Urinary bladder (tissue), 4 donors: ENCODE data around the gene CACNA2D2. TPM values are rescaled to one million over a fixed set of nuclear protein-coding genes. Genes with fewer than 3 reads are reported as not detected.
A peak's percentile ranks its signal among the peaks of the same experiment; 100 is the strongest.

Experiments used
- DNase-seq: peaks from one replicate; pipeline ENCODE4 v3.0.0-alpha.2; 2015; ENCODE audit errors: extremely low spot score
- H3K27ac ChIP-seq: one replicate; pipeline ENCODE4 v1.5.1; 2013; ENCODE audit warnings: low read depth, mild to moderate bottlenecking, moderate library complexity
- H3K36me3 ChIP-seq: one replicate; pipeline ENCODE4 v1.6.1; 2013; ENCODE audit warnings: mild to moderate bottlenecking, moderate library complexity; ENCODE audit not compliant: insufficient read depth
- H3K4me1 ChIP-seq: one replicate; pipeline ENCODE4 v1.6.1; 2013; ENCODE audit warnings: mild to moderate bottlenecking, moderate library complexity; ENCODE audit not compliant: insufficient read depth
- H3K4me3 ChIP-seq: one replicate; pipeline ENCODE4 v1.5.1; 2013; ENCODE audit warnings: low read depth, low read length
- WGBS: extraction: QIAGEN DNeasy Blood & Tissue Kit; methylation state at CpG from one replicate; pipeline ENCODE4 v1.1.7; 2013; 5-methylcytosine and 5-hydroxymethylcytosine counted together
- polyA plus RNA-seq: library from polyadenylated mRNA; stranded (reverse); fragments of 200-250 nt; gene quantifications from one replicate; pipeline ENCODE4 v1.2.3, GENCODE V29; 2013
- total RNA-seq: library from RNA; depleted of rRNA; stranded (reverse); fragments of >200 nt; gene quantifications from one replicate; pipeline ENCODE4 v1.2.3, GENCODE V29; 2014
- donor health status: healthy with polysubstance abuse.
- donor health status: healthy.

Gene CACNA2D2
- total and polyA plus RNA-seq, 2 donors, result 1.3 to 1.4 TPM

DNA sequence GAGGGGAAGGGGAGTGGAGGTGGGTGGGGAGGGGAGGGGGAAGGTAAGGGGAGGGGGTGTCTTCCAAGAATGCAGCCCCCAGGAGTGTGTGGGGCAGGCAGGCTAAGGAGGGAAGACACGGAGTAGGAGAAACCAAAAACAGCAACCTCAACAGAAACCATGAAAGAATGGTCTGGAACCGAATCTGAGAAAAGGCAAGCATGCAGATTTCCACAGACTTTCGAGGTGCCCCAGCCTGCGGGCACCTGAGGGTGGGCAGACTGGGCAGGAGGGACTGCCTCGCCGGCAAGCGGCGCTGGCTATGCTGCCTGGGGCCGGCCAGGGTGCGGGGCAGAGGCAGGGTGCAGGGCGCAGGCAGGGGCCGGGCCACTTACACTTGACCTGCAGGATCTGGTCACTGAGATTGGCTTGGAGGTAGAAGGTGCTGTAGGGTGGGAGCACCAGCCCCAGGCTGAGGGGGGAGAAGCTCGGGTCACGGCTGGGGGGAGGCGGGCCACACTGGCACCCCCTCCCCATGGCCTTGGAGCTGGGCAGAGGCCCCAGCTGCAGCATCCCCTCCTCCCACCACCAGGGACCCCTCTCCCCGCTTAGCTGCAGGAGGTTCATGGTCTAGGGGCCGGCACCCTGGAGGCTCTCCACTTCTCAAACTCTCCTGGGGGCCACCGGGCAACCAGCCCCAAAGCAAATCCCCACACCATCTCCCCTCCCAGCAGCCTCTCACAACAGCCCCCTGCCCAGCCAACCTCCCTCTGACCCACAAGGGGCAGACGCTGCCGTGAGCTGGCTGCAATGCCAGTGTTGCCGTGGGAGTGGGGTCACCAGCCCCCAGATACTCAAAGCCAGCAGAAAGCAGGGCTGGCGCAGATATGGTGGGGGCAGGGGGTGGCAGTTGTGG is 128.8 kb downstream of the CACNA2D2 start:
- Histone ChIP-seq H3K4me3 (no peak overlapping the region), H3K4me1 (no peaks in the 10 kb centered on the region), H3K27ac (no peak overlapping the region), H3K36me3 (no peaks in the 10 kb centered on the region)
- no peak for DNase-seq
- 70% methylated on average over 22 of the region's 22 CpGs for WGBS

GRCh38 chr3:50373146-50374051 is 130.0 kb downstream of the CACNA2D2 start:
- Histone ChIP-seq H3K36me3 (no peaks in the 10 kb centered on the region), H3K27ac (no peak overlapping the region), H3K4me3 (no peak overlapping the region), H3K4me1 (no peaks in the 10 kb centered on the region)
- WGBS, result 51% methylated on average over 12 of the region's 12 CpGs
- no peak for DNase-seq

DNA sequence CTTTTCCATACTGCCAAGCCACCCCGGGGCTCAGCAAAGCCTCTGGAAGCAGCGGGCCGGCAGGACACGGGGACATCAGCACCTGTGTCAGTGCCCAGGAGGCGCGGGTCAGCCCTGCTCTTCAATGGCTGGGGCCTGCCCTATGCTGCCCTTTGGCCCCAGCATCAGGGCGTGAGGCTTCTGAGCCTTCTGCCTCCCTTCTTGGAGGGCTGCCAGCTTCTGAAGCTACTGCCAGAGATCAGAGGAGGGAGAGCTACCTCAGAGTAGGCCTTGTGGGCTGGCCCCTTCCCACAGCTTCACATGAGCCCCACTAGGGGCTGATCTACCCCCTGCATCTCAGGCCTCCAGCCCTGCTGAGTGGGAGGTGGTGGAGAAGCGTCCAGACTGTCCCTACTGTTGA is 131.1 kb downstream of the CACNA2D2 start:
- no peak for DNase-seq
- Histone ChIP-seq H3K4me3 (no peak overlapping the region), H3K36me3 (no peaks in the 10 kb centered on the region), H3K4me1 (no peaks in the 10 kb centered on the region), H3K27ac (no peak overlapping the region)
- WGBS, result 61% methylated on average over 8 of the region's 8 CpGs

- H3K27ac ChIP-seq, result no peak overlapping the region
- WGBS, result 80% methylated on average over 3 of the region's 3 CpGs
- no peaks in the 10 kb centered on the region for H3K4me1 ChIP-seq
- H3K4me3 ChIP-seq, result no peak overlapping the region
- no peak for DNase-seq
- H3K36me3 ChIP-seq, result no peaks in the 10 kb centered on the region
These were observed 132.2 kb downstream of the CACNA2D2 start for GRCh38 chr3:50371133-50371685.

DNA sequence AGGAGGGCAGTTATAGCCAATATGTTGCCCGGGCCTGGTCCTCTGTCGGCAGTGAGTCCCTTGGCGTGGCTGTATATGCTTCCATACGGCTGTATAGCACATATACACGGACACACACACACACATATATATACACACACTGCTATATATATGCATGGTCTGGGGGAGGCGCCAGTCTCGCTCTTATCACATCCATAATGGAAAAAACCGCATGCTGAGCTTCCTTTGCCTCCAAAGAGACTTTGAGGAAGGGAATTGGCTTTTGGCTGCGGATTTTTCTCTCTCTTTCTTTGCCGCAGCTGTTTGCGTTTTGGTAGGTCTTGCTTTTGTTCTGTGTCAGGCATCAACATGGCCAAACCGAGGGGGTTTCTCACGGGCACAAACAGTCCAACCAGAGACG is 132.8 kb downstream of the CACNA2D2 start:
- Histone ChIP-seq H3K36me3 (no peaks in the 10 kb centered on the region), H3K27ac (no peak overlapping the region), H3K4me3 (no peak overlapping the region), H3K4me1 (no peaks in the 10 kb centered on the region)
- WGBS, result 36% methylated on average over 14 of the region's 14 CpGs
- no peak for DNase-seq

- no peaks in the 10 kb centered on the region for H3K4me1 ChIP-seq
- no peak overlapping the region for H3K27ac ChIP-seq
- H3K36me3 ChIP-seq, result no peaks in the 10 kb centered on the region
- 66% methylated on average over 9 of the region's 9 CpGs for WGBS
- no peak for DNase-seq
- H3K4me3 ChIP-seq, result no peak overlapping the region
These were observed 134.3 kb downstream of the CACNA2D2 start for GRCh38 chr3:50369012-50369670.

- WGBS, result 81% methylated on average over 5 of the region's 5 CpGs
- no peak for DNase-seq
- Histone ChIP-seq H3K4me1 (no peaks in the 10 kb centered on the region), H3K27ac (no peak overlapping the region), H3K36me3 (no peaks in the 10 kb centered on the region), H3K4me3 (peak overlapping the region; percentile 51)
These were observed 137.6 kb downstream of the CACNA2D2 start for GRCh38 chr3:50365842-50366220.

DNA sequence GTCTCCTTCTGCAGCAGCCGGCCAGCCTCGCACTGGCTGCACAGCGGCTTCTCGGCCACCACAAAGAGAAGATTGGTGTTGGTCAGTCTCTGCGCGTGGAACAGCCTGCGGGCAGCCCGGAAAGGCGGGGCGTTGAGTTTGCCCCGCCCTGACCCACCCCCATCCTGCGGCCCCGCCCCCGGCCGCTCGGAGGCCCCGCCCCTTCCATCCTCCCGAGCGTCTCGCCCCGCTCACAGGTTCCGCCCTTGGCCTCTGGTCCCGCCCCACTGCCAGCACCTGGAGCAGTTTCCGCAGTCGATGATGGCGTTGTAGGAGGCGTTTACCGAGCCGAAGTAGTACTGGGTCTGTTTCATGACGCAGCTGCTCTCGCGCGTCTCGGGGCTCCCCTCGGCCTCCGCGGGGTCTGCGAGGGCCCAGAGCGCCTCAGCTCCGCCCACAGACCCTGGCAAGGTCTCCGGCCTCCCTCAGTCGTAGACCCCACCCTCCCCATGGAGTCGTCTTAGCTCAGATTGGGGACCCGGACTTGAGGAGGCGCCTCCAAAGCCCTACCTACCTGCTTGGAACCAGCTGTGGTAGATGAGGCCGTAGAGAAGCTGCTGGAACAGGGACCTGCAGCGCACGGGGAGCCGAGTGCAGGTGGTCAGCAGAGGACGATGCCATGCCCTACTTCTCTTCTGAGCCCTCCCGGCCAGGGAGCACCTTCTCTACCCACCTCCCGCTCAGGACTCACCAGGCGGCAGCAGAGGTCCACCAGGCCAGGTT is 138.2 kb downstream of the CACNA2D2 start:
- Histone ChIP-seq H3K4me3 (peak overlapping the region; percentile 51), H3K27ac (peak overlapping the region; percentile 13), H3K4me1 (no peaks in the 10 kb centered on the region), H3K36me3 (no peaks in the 10 kb centered on the region)
- WGBS, result 7% methylated on average over 53 of the region's 53 CpGs
- DNase-seq, result no peak

GRCh38 chr3:50364573-50365079 is 138.8 kb downstream of the CACNA2D2 start:
- DNase-seq, result no peak
- WGBS, result 8% methylated on average over 48 of the region's 48 CpGs

DNA sequence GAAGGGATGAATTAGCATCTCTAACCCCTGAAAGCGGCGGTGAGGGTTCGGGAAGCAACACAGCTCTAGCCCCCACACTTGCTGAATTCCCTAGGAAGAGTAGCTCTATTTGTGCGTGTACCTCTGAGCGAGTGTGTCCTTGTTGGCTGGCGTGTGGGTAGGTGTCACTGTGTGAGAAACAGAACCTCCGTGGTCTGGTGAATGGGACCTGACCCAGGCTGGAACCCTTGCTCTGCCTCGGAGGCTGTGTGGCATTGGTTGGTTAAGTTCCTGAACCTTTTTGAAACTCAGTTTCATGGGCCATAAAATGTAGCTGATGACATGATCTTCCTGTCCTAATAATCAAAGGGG is 143.7 kb downstream of the CACNA2D2 start:
- H3K36me3 ChIP-seq, result peaks cover 3% of the 10 kb centered on the region
- 19% methylated on average over 8 of the region's 8 CpGs for WGBS
- H3K4me3 ChIP-seq, result no peak overlapping the region
- no peak for DNase-seq
- no peak overlapping the region for H3K27ac ChIP-seq
- no peaks in the 10 kb centered on the region for H3K4me1 ChIP-seq

More at GRCh38 chr3:50364573-50365079, 138.8 kb downstream of the CACNA2D2 start:
- H3K4me1 ChIP-seq, result no peaks in the 10 kb centered on the region
- H3K27ac ChIP-seq, result no peak overlapping the region
- peak overlapping the region; percentile 51 for H3K4me3 ChIP-seq
- no peaks in the 10 kb centered on the region for H3K36me3 ChIP-seq

GRCh38 chr3:50358911-50359759 is 144.3 kb downstream of the CACNA2D2 start, which contains the start of gene TMEM115:
Gene TMEM115 (minus strand): TSS chr3:50359521. CDS start chr3:50359063, 458 bp downstream.
- Histone ChIP-seq H3K36me3 (peaks cover 3% of the 10 kb centered on the region), H3K4me1 (no peaks in the 10 kb centered on the region), H3K4me3 (peak within 1 kb of the TSS; percentile 86), H3K27ac (peak within 1 kb of the TSS; percentile 89)
- WGBS, result 1% methylated on average over 64 of the region's 64 CpGs
- DNase-seq, result peak; percentile 97
